HFFc6 (cell line): Measurements from ENCODE around the gene C5. TPM values are rescaled to one million over a fixed set of nuclear protein-coding genes. Genes with fewer than 3 reads are reported as not detected.

ENCODE experiments used
- DNase-seq: peaks from one replicate; pipeline ENCODE4 v3.0.0-alpha.2; 2018
- H3K27ac Mint-ChIP-seq: 2 replicates; pipeline ENCODE4 v1.8.0; 2020; ENCODE audit warnings: mild to moderate bottlenecking, mixed read lengths
- H3K27me3 Mint-ChIP-seq: 2 replicates; pipeline ENCODE4 v1.8.0; 2021; ENCODE audit warnings: mild to moderate bottlenecking, moderate library complexity, mixed read lengths; ENCODE audit not compliant: insufficient read depth
- H3K36me3 Mint-ChIP-seq: 2 replicates; pipeline ENCODE4 v1.8.0; 2021; ENCODE audit warnings: low read depth, mixed read lengths
- H3K4me1 Mint-ChIP-seq: 2 replicates; pipeline ENCODE4 v1.8.0; 2020; ENCODE audit warnings: low read depth, mixed read lengths
- H3K4me3 Mint-ChIP-seq: 2 replicates; pipeline ENCODE4 v1.8.0; 2020; ENCODE audit warnings: mild to moderate bottlenecking, moderate library complexity, mixed read lengths
- H3K9me3 Mint-ChIP-seq: 2 replicates; pipeline ENCODE4 v1.8.0; 2020; ENCODE audit warnings: mild to moderate bottlenecking, mixed read lengths
- CTCF ChIP-seq: fragments of 200-600 bp; sonication (generic); IDR thresholded peaks from 2 replicates; pipeline ENCODE4 v1.5.0; 2021; ENCODE audit warnings: antibody characterized with exemption, mild to moderate bottlenecking
- total RNA-seq, 6 experiments: library from RNA; stranded (reverse); fragmentation: NEBNext Ultra II Directional; extraction: Animal tissue kit (Norgen Biotek cat#: 25700); gene quantifications; 2 replicates in 1 of 6; 3 replicates in 5 of 6; pipeline ENCODE4 v1.2.3, GENCODE V29; 2021

C5 gene
- total RNA-seq, 6 experiments from 2014 or later = 1.5 to 2.3 (median 2.1) TPM

- no peak overlapping the region for H3K4me3 Mint-ChIP-seq
- no peak for DNase-seq
- H3K27me3 Mint-ChIP-seq = no peaks in the 10 kb centered on the region; the same call in 1 of the 2 replicates
- peaks cover 18% of the 10 kb centered on the region for H3K4me1 Mint-ChIP-seq
- H3K9me3 Mint-ChIP-seq = no peaks in the 10 kb centered on the region
- no peak for TF ChIP-seq CTCF
- no peak overlapping the region; the same call in 1 of the 2 replicates for H3K27ac Mint-ChIP-seq
- peaks cover 9% of the 10 kb centered on the region; the same call in 1 of the 2 replicates for H3K36me3 Mint-ChIP-seq
Measured at GRCh38 chr9:121082075-121082474, 32.0 kb upstream of the C5 start.

- Mint-ChIP-seq H3K27ac (peak overlapping the region; percentile 95), H3K4me3 (peak overlapping the region; percentile 95), H3K4me1 (peaks cover 33% of the 10 kb centered on the region), H3K36me3 (no peaks in the 10 kb centered on the region; the same call in 1 of the 2 replicates), H3K9me3 (no peaks in the 10 kb centered on the region), H3K27me3 (peaks cover 2% of the 10 kb centered on the region)
- 0 out of 2 replicates have a peak, but pooled peaks have one; percentile 18 for TF ChIP-seq CTCF
- peak; percentile 18 for DNase-seq
Measured at GRCh38 chr9:121075251-121076036, 25.4 kb upstream of the C5 start.

- Mint-ChIP-seq H3K9me3 (no peaks in the 10 kb centered on the region), H3K27me3 (peaks cover 2% of the 10 kb centered on the region), H3K36me3 (no peaks in the 10 kb centered on the region; the same call in 1 of the 2 replicates), H3K4me3 (peak within 1 kb of the TSS; percentile 95), H3K27ac (peak within 1 kb of the TSS; percentile 95), H3K4me1 (peaks cover 33% of the 10 kb centered on the region)
- peak; percentile 85 for DNase-seq
- TF ChIP-seq CTCF = no peak; the same call in 1 of the 2 replicates
Measured at GRCh38 chr9:121074370-121075250, 24.5 kb upstream of the C5 start, which contains the start of gene CNTRL. TSS of gene CNTRL (plus strand) at chr9:121074955. CDS start at chr9:121088327, 13,372 bp downstream.

GRCh38 chr9:121073038-121073437 is 23.0 kb upstream of the C5 start:
- H3K27ac Mint-ChIP-seq = peak overlapping the region; percentile 95
- peaks cover 2% of the 10 kb centered on the region for H3K27me3 Mint-ChIP-seq

More at GRCh38 chr9:121073038-121073437, 23.0 kb upstream of the C5 start:
- TF ChIP-seq CTCF = no peak
- H3K36me3 Mint-ChIP-seq = peaks cover 12% of the 10 kb centered on the region
- DNase-seq = peak; percentile 30
- H3K9me3 Mint-ChIP-seq = peaks cover 13% of the 10 kb centered on the region
- H3K4me1 Mint-ChIP-seq = peaks cover 33% of the 10 kb centered on the region
- H3K4me3 Mint-ChIP-seq = peak overlapping the region; percentile 95
